GM12878 (cell line): Measurements from ENCODE around the gene WARS2. TPM values are rescaled to one million over a fixed set of nuclear protein-coding genes. Genes with fewer than 3 reads are reported as not detected.

Source experiments
- ATAC-seq: fragments of 200-7000 bp; cut with Tn5 transposase; 3 replicates; pipeline ENCODE4 v1.9.1; 2020; ENCODE audit warnings: mild to moderate bottlenecking, moderate library complexity
- BruUV-seq: library from RNA; stranded (reverse); fragments of 400-500 nt; replicated peaks from 2 replicates; lab custom pipeline; 2021; lab: Mats Ljungman, UMichigan
- CTCF ChIA-PET: fragments of 300-600 bp; sonication (Branson Sonifier 250); formaldehyde crosslinking; extraction: SDS; loops from one replicate; lab custom pipeline; 2021; ENCODE audit warnings: inconsistent platforms; lab: Yijun Ruan, JAX
- POLR2A ChIA-PET: fragments of 350-600 bp; formaldehyde crosslinking; extraction: SDS; loops from one replicate; lab custom pipeline; 2021; ENCODE audit warnings: inconsistent platforms; lab: Charles Lee
- RAD21 ChIA-PET: fragments of 300-600 bp; sonication (Branson Sonifier 250); formaldehyde crosslinking; loops from one replicate; lab custom pipeline; 2023; ENCODE audit warnings: antibody characterized with exemption; ENCODE audit not compliant: unreplicated experiment; lab: Charles Lee
- SMC1A ChIA-PET: fragments of 300-600 bp; sonication (Branson Sonifier 250); formaldehyde crosslinking; loops from one replicate; lab custom pipeline; 2023; ENCODE audit not compliant: unreplicated experiment, uncharacterized antibody; lab: Charles Lee
- DNase-seq: peaks from one replicate; pipeline ENCODE4 v3.0.0-alpha.2; 2011; ENCODE audit warnings: low read depth, low spot score
- FAIRE-seq: peaks from 3 replicates; lab custom pipeline; 2011; peaks lifted over from hg19 to GRCh38; lab: Jason Lieb, UNC
- H2AFZ ChIP-seq: 2 replicates; pipeline ENCODE4 v1.6.0; 2011; ENCODE audit warnings: low read depth, low read length, control low read depth; ENCODE audit not compliant: control insufficient read depth
- H3K27ac ChIP-seq: 2 replicates; pipeline ENCODE4 v1.5.1; 2011; ENCODE audit warnings: control low read depth; ENCODE audit not compliant: control insufficient read depth, insufficient read depth
- H3K27me3 ChIP-seq, 2 experiments: replicated peaks in 1 of 2; 2 replicates each; pipeline versions ENCODE4 v1.6.0 to v1.6.1; 2011; ENCODE audit warnings: low read length in 1 of 2; ENCODE audit not compliant: control insufficient read depth in 2 of 2, insufficient read depth in 2 of 2
- H3K36me3 ChIP-seq, 2 experiments: 2 replicates each; pipeline ENCODE4 v1.5.1; 2011; ENCODE audit warnings: low read length in 1 of 2; ENCODE audit not compliant: control insufficient read depth in 2 of 2, insufficient read depth in 2 of 2
- H3K4me1 ChIP-seq: 2 replicates; pipeline ENCODE4 v1.6.1; 2011; ENCODE audit warnings: mild to moderate bottlenecking, low read length, moderate library complexity, mixed read lengths; ENCODE audit not compliant: control insufficient read depth, insufficient read depth
- H3K4me2 ChIP-seq: 2 replicates; pipeline ENCODE4 v1.6.0; 2011; ENCODE audit warnings: control low read depth; ENCODE audit not compliant: control insufficient read depth, insufficient read depth
- H3K4me3 ChIP-seq: fragments of 200-600 bp; sonication (generic); 2 replicates; pipeline ENCODE4 v1.5.1; 2016
- H3K79me2 ChIP-seq: 2 replicates; pipeline ENCODE4 v1.6.0; 2011; ENCODE audit warnings: low read length; ENCODE audit not compliant: control insufficient read depth, insufficient read depth
- H3K9ac ChIP-seq: 2 replicates; pipeline ENCODE4 v1.8.0; 2011; ENCODE audit warnings: low read length, control low read depth, mixed read lengths; ENCODE audit not compliant: control insufficient read depth, insufficient read depth
- H3K9me3 ChIP-seq: replicated peaks from 3 replicates; pipeline ENCODE4 v1.5.1; 2011; ENCODE audit warnings: mild to moderate bottlenecking, low read length; ENCODE audit not compliant: control insufficient read depth, insufficient read depth
- H4K20me1 ChIP-seq: 2 replicates; pipeline ENCODE4 v1.6.0; 2011; ENCODE audit not compliant: control insufficient read depth, insufficient read depth
- ASH2L ChIP-seq: fragments of 300-600, 200-600 bp; sonication (generic); IDR thresholded peaks from 2 replicates; pipeline ENCODE4 v1.6.1; 2017; ENCODE audit warnings: low read depth, mild to moderate bottlenecking, borderline replicate concordance
- BACH1 ChIP-seq: fragments of 450-650 bp; IDR thresholded peaks from 2 replicates; pipeline ENCODE4 v1.6.1; 2017; ENCODE audit warnings: mild to moderate bottlenecking, borderline replicate concordance
- E2F8 ChIP-seq: fragments of 450-650 bp; IDR thresholded peaks from 2 replicates; pipeline ENCODE4 v1.6.1; 2018; ENCODE audit warnings: mild to moderate bottlenecking, low read depth, moderate library complexity; ENCODE audit not compliant: partially characterized antibody
- EP300 ChIP-seq, 2 experiments: fragments of 150-350 bp in 1 of 2; IDR thresholded peaks; 2 replicates each; pipeline ENCODE4 v1.6.1; 2011 to 2012; ENCODE audit warnings: low read depth in 2 of 2, low read length in 2 of 2, borderline replicate concordance in 1 of 2, improper control_type of control experiment in 1 of 2, inconsistent platforms in 1 of 2; ENCODE audit not compliant: control insufficient read depth in 1 of 2
- ESRRA ChIP-seq: IDR thresholded peaks from 2 replicates; pipeline ENCODE4 v1.6.1; 2012; ENCODE audit warnings: mild to moderate bottlenecking, low read length, improper control_type of control experiment
- NBN ChIP-seq: fragments of 450-650 bp; IDR thresholded peaks from 2 replicates; pipeline ENCODE4 v1.6.1; 2016
- NKRF ChIP-seq: fragments of 450-650 bp; conservative IDR thresholded peaks from 2 replicates; pipeline ENCODE4 v1.6.1; 2017; ENCODE audit warnings: mild to moderate bottlenecking, moderate library complexity
- NR2F1 ChIP-seq: fragments of 450-650 bp; conservative IDR thresholded peaks from 2 replicates; pipeline ENCODE4 v1.6.1; 2017; ENCODE audit warnings: mild to moderate bottlenecking
- RB1 ChIP-seq: fragments of 450-650 bp; formaldehyde crosslinking; IDR thresholded peaks from 2 replicates; pipeline ENCODE4 v1.6.1; 2017; ENCODE audit warnings: mild to moderate bottlenecking, borderline replicate concordance
- RELA ChIP-seq: fragments of 450-650 bp; IDR thresholded peaks from 2 replicates; pipeline ENCODE4 v1.8.0; 2014; ENCODE audit warnings: borderline replicate concordance; ENCODE audit not compliant: partially characterized antibody
- SIN3A ChIP-seq: IDR thresholded peaks from 2 replicates; pipeline ENCODE4 v1.6.1; 2012; ENCODE audit warnings: low read depth, low read length, improper control_type of control experiment
- SIX5 ChIP-seq: IDR thresholded peaks from 2 replicates; pipeline ENCODE4 v1.6.1; 2011; ENCODE audit warnings: mild to moderate bottlenecking, low read depth, low read length, moderate library complexity; ENCODE audit not compliant: severe bottlenecking
- SMAD5 ChIP-seq: IDR thresholded peaks from 2 replicates; pipeline ENCODE4 v1.6.1; 2016; ENCODE audit warnings: antibody characterized with exemption, low read depth
- SMC3 ChIP-seq: IDR thresholded peaks from 2 replicates; pipeline ENCODE4 v1.6.1; 2011; ENCODE audit warnings: low read length, improper control_type of control experiment, borderline replicate concordance
- ZBTB11 ChIP-seq: fragments of 450-650 bp; formaldehyde crosslinking; IDR thresholded peaks from 2 replicates; pipeline ENCODE4 v1.5.0; 2022; ENCODE audit warnings: mild to moderate bottlenecking, missing genetic modification characterization
- WGBS: methylation state at CpG from one replicate; pipeline ENCODE4 v1.1.6; 2016; ENCODE audit warnings: low lambda C conversion rate; ENCODE audit not compliant: insufficient replicate concordance, insufficient coverage; ENCODE audit errors: missing lambda C conversion rate; 5-methylcytosine and 5-hydroxymethylcytosine counted together
- in situ Hi-C: fragments of 300-500 bp; cut with MboI; formaldehyde crosslinking; loops from 9 replicates; pipeline ENCODE4 v1.14.3; 2018; ENCODE audit warnings: mixed read lengths
- intact Hi-C: fragments of 100-400 bp; cut with micrococcal nuclease; formaldehyde crosslinking; loops from one replicate; pipeline ENCODE4 v1.14.2; 2022; ENCODE audit not compliant: unreplicated experiment
- polyA plus RNA-seq, 11 experiments: library from polyadenylated mRNA; depleted of rRNA in 4 of 11; unstranded in 6 of 11; stranded (reverse) in 5 of 11; fragments of >200 nt; fragmentation: Nextera tagmentation in 4 of 11; fragmentation: Illumina TruSeq in 1 of 11; extraction: Ambion mirVana in 4 of 11; extraction: Trizol in 1 of 11; gene quantifications; 1 replicate in 1 of 11; 2 replicates in 10 of 11; pipeline versions ENCODE4 v1.2.1 to v1.2.3, GENCODE V29; 2011 to 2016; ENCODE audit warnings: inconsistent platforms in 2 of 11, missing spikeins in 2 of 11, low read depth in 1 of 11
- total RNA-seq, 4 experiments: library from RNA; depleted of rRNA in 3 of 4; stranded (reverse); fragments of >200 nt in 3 of 4; fragmentation: Illumina TruSeq in 1 of 4; extraction: Trizol in 1 of 4; gene quantifications; 2 replicates each; pipeline versions ENCODE4 v1.2.1 to v1.2.3, GENCODE V29; 2013 to 2021

Gene WARS2
- total and polyA plus RNA-seq, 10 of the 15 experiments (the other 5 are each of a cell fraction or from before 2014, with no cell fraction given): 5.5 to 22.2 (median 14.4) TPM

GRCh38 chr1:118987468-118988185 is 152.8 kb downstream of the WARS2 start:
- Histone ChIP-seq H3K27me3 (peaks cover 21 to 47% of the 10 kb centered on the region in 2 experiments), H3K79me2 (no peaks in the 10 kb centered on the region), H3K36me3 (no peaks in the 10 kb centered on the region), H3K4me2 (peak overlapping the region; percentile 33), H3K9me3 (peaks cover 4% of the 10 kb centered on the region; the same call in 2 of the 3 replicates), H3K9ac (no peak overlapping the region), H3K4me3 (no peak overlapping the region), H2AFZ (peak overlapping the region; percentile 12; the same call in 1 of the 2 replicates), H3K4me1 (no peaks in the 10 kb centered on the region), H4K20me1 (no peaks in the 10 kb centered on the region), H3K27ac (no peak overlapping the region)
- DNase-seq (no peak), FAIRE-seq (no peak), ATAC-seq (no peak)
- ChIA-PET CTCF (no interaction called here), RAD21 (no interaction called here), POLR2A (no interaction called here), SMC1A (no interaction called here)
- 59% methylated on average over 57 of the region's 65 CpGs for WGBS
- in situ Hi-C loops (no loop called here), intact Hi-C loops (no loop called here)
- TF ChIP-seq SIN3A (no peak), ZBTB11 (CRISPR knock-in tag) (no peak), SMAD5 (no peak), SIX5 (no peak), SMC3 (no peak), EP300 (IDR thresholded peaks at IDR 0.05; ENCODE audit: borderline replicate concordance in 1 of 2, control insufficient read depth in 1 of 2, low read depth in 2 of 2, low read length in 2 of 2) (no peak), BACH1 (no peak), ASH2L (no peak), NBN (no peak), NR2F1 (no peak), E2F8 (no peak), RB1 (no peak), RELA (no peak), ESRRA (no peak), NKRF (no peak)
- BruUV-seq: no TSS peak
